ENCODE measurements around the gene RNF181.
"Not testable (repeated sequence)": the region's sequence is repeated elsewhere in the genome, so short reads cannot be mapped to it uniquely, and the experiment has no call there.

Gene RNF181

GRCh38 chr2:85577386-85578242 lies 17.9 kb upstream of the RNF181 start, which contains the start of gene VAMP8:
Gene VAMP8, plus strand, starts transcription at chr2:85577586. Its CDS starts 61 bp downstream, at chr2:85577647.
- peak; percentile 91 for DNase-seq

GRCh38 chr2:85578243-85579180 lies 17.0 kb upstream of the RNF181 start:
- DNase-seq, result peak; percentile 76

GRCh38 chr2:85579266-85579935 lies 16.1 kb upstream of the RNF181 start:
- DNase-seq, result peak; percentile 56

- DNase-seq, result no peak
Observed at GRCh38 chr2:85580206-85580605, 15.3 kb upstream of the RNF181 start.

GRCh38 chr2:85582492-85582891 lies 13.1 kb upstream of the RNF181 start:
- DNase-seq, result peak; percentile 40

- no peak for DNase-seq
Observed at GRCh38 chr2:85583667-85584353, 11.7 kb upstream of the RNF181 start.

- DNase-seq, result peak; percentile 53
Observed at GRCh38 chr2:85584354-85584856, 11.1 kb upstream of the RNF181 start, which contains the start of gene VAMP5. Gene VAMP5, plus strand, starts transcription at chr2:85584431. Its CDS starts 60 bp downstream, at chr2:85584491.

- DNase-seq, result peak; percentile 86
Observed at GRCh38 chr2:85584857-85585780, 10.4 kb upstream of the RNF181 start.

- DNase-seq, result no peak
Observed at GRCh38 chr2:85585781-85586105, 9.8 kb upstream of the RNF181 start.

- no peak for DNase-seq
Observed at GRCh38 chr2:85588236-85588635, 7.3 kb upstream of the RNF181 start.

- no peak for DNase-seq
Observed at GRCh38 chr2:85588645-85589044, 6.9 kb upstream of the RNF181 start.

GRCh38 chr2:85589181-85589580 lies 6.4 kb upstream of the RNF181 start:
- DNase-seq, result no peak

GRCh38 chr2:85589982-85590791 lies 5.4 kb upstream of the RNF181 start:
- no peak for DNase-seq

- no peak for DNase-seq
Observed at GRCh38 chr2:85590950-85591349, 4.6 kb upstream of the RNF181 start.

GRCh38 chr2:85591563-85591962 lies 4.0 kb upstream of the RNF181 start:
- DNase-seq, result no peak

GRCh38 chr2:85592299-85592698 lies 3.2 kb upstream of the RNF181 start:
- DNase-seq, result not testable (repeated sequence)

- peak; percentile 48 for DNase-seq
Observed at GRCh38 chr2:85593023-85593422, 2.5 kb upstream of the RNF181 start.

- DNase-seq, result no peak
Observed at GRCh38 chr2:85594715-85595300, 737 bp upstream of the RNF181 start.

GRCh38 chr2:85596026-85596333 lies 435 bp downstream of the RNF181 start:
- DNase-seq, result no peak

Measured in islet precursor cell (in vitro differentiated cells).